ENCODE results near the gene PBX3. TPM values are rescaled to one million over a fixed set of nuclear protein-coding genes. Genes with fewer than 3 reads are reported as not detected.

PBX3 gene
- total RNA-seq, 1 experiment from 2014 or later, result 39.0 TPM

DNA sequence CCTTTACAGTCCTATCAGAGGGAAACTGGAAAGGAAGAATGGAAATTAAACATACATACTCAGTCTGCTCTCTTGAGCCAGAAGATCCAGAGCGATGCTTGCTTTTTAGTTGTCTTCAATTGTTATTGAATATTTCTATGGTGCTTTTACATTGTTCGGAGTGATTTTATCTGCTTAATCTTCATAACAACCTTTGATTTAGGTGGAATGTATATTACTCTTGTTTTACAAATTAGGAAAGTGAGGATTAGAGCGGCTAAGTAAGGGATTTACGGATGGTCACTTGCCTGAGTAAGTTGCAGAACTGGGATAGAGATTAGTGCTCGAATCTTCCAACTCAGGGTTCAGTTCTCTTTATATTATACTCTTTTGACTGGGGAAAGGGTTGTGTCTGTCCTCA is 69.1 kb downstream of the PBX3 start:
- H3K27ac ChIP-seq (ENCODE audit: low read length), result no peak overlapping the region
- peaks cover 7% of the 10 kb centered on the region; the same call in 1 of the 2 replicates for H3K4me1 ChIP-seq (ENCODE audit: control insufficient read depth, insufficient read depth, low read length)
- H3K36me3 ChIP-seq (ENCODE audit: control insufficient read depth, insufficient read depth, low read length), result no peaks in the 10 kb centered on the region; the same call in 1 of the 2 replicates
- H3K4me3 ChIP-seq (ENCODE audit: low read depth in 2 of 2, low read length in 2 of 2), result no peak overlapping the region
- no peak for ATAC-seq
- no peaks in the 10 kb centered on the region for H3K9me3 ChIP-seq (ENCODE audit: control insufficient read depth, insufficient read depth, low read depth, low read length)
- intact Hi-C loops (cut with micrococcal nuclease; ENCODE audit: unreplicated experiment) (no loop called here), in situ Hi-C loops (cut with HindIII; ENCODE audit: low pct_unique_long_range_greater_than_20kb, low sequenced_read_pairs) (no loop called here)
- TF ChIP-seq, protein P1, sequence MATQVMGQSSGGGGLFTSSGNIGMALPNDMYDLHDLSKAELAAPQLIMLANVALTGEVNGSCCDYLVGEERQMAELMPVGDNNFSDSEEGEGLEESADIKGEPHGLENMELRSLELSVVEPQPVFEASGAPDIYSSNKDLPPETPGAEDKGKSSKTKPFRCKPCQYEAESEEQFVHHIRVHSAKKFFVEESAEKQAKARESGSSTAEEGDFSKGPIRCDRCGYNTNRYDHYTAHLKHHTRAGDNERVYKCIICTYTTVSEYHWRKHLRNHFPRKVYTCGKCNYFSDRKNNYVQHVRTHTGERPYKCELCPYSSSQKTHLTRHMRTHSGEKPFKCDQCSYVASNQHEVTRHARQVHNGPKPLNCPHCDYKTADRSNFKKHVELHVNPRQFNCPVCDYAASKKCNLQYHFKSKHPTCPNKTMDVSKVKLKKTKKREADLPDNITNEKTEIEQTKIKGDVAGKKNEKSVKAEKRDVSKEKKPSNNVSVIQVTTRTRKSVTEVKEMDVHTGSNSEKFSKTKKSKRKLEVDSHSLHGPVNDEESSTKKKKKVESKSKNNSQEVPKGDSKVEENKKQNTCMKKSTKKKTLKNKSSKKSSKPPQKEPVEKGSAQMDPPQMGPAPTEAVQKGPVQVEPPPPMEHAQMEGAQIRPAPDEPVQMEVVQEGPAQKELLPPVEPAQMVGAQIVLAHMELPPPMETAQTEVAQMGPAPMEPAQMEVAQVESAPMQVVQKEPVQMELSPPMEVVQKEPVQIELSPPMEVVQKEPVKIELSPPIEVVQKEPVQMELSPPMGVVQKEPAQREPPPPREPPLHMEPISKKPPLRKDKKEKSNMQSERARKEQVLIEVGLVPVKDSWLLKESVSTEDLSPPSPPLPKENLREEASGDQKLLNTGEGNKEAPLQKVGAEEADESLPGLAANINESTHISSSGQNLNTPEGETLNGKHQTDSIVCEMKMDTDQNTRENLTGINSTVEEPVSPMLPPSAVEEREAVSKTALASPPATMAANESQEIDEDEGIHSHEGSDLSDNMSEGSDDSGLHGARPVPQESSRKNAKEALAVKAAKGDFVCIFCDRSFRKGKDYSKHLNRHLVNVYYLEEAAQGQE (IDR thresholded peaks at IDR 0.05; ENCODE audit: insufficient read depth in 1 of 2, low read depth in 2 of 2, low read length in 1 of 2), result no peak
- TF ChIP-seq SIN3A (IDR thresholded peaks at IDR 0.05; ENCODE audit: borderline replicate concordance, insufficient read depth, low read depth, low read length) (no peak), TCF7L2 (IDR thresholded peaks at IDR 0.05; ENCODE audit: low read depth, low read length) (no peak), POLR2AphosphoS5 (IDR thresholded peaks at IDR 0.05; ENCODE audit: low read depth, low read length) (no peak)
- TF ChIP-seq, protein P2, sequence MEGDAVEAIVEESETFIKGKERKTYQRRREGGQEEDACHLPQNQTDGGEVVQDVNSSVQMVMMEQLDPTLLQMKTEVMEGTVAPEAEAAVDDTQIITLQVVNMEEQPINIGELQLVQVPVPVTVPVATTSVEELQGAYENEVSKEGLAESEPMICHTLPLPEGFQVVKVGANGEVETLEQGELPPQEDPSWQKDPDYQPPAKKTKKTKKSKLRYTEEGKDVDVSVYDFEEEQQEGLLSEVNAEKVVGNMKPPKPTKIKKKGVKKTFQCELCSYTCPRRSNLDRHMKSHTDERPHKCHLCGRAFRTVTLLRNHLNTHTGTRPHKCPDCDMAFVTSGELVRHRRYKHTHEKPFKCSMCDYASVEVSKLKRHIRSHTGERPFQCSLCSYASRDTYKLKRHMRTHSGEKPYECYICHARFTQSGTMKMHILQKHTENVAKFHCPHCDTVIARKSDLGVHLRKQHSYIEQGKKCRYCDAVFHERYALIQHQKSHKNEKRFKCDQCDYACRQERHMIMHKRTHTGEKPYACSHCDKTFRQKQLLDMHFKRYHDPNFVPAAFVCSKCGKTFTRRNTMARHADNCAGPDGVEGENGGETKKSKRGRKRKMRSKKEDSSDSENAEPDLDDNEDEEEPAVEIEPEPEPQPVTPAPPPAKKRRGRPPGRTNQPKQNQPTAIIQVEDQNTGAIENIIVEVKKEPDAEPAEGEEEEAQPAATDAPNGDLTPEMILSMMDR (IDR thresholded peaks at IDR 0.05), result no peak
- POLR2A ChIA-PET, result no interaction called here
- no peak for DNase-seq (ENCODE audit: low read depth, low spot score)
- CTCF ChIA-PET, result no interaction called here
- H3K27me3 ChIP-seq (ENCODE audit: control insufficient read depth, insufficient read depth, low read length), result no peaks in the 10 kb centered on the region
- no TSS peak for BruUV-seq (replicated peaks)

GRCh38 chr9:125820100-125820804 is 73.1 kb downstream of the PBX3 start:
- POLR2A ChIA-PET, result interaction anchor here (0.6 kb wide), 1 partner anchor 238 kb away, joined by 3 read pairs; no protein-coding TSS in a partner anchor

More at GRCh38 chr9:125820100-125820804, 73.1 kb downstream of the PBX3 start:
- peaks cover 11% of the 10 kb centered on the region; the same call in 1 of the 2 replicates for H3K4me1 ChIP-seq (ENCODE audit: control insufficient read depth, insufficient read depth, low read length)
- intact Hi-C loops (cut with micrococcal nuclease; ENCODE audit: unreplicated experiment) (no loop called here), in situ Hi-C loops (cut with HindIII; ENCODE audit: low pct_unique_long_range_greater_than_20kb, low sequenced_read_pairs) (no loop called here)
- CTCF ChIA-PET, result no interaction called here
- no peak overlapping the region for H3K4me3 ChIP-seq (ENCODE audit: low read depth in 2 of 2, low read length in 2 of 2)
- BruUV-seq (replicated peaks), result no TSS peak
- ATAC-seq (no peak), DNase-seq (ENCODE audit: low read depth, low spot score) (no peak)
- no peak overlapping the region for H3K27ac ChIP-seq (ENCODE audit: low read length)
- H3K9me3 ChIP-seq (ENCODE audit: control insufficient read depth, insufficient read depth, low read depth, low read length), result no peaks in the 10 kb centered on the region
- no peaks in the 10 kb centered on the region for H3K27me3 ChIP-seq (ENCODE audit: control insufficient read depth, insufficient read depth, low read length)
- TF ChIP-seq, protein P1 (IDR thresholded peaks at IDR 0.05; ENCODE audit: insufficient read depth in 1 of 2, low read depth in 2 of 2, low read length in 1 of 2), result no peak
- TF ChIP-seq POLR2AphosphoS5 (IDR thresholded peaks at IDR 0.05; ENCODE audit: low read depth, low read length) (no peak), SIN3A (IDR thresholded peaks at IDR 0.05; ENCODE audit: borderline replicate concordance, insufficient read depth, low read depth, low read length) (no peak), TCF7L2 (IDR thresholded peaks at IDR 0.05; ENCODE audit: low read depth, low read length) (no peak)
- TF ChIP-seq, protein P2 (IDR thresholded peaks at IDR 0.05), result no peak
- no peaks in the 10 kb centered on the region; the same call in 1 of the 2 replicates for H3K36me3 ChIP-seq (ENCODE audit: control insufficient read depth, insufficient read depth, low read length)
